ENCODE measurements around the gene LMBR1. TPM values are rescaled to one million over a fixed set of nuclear protein-coding genes. Genes with fewer than 3 reads are reported as not detected.
"Not testable (repeated sequence)": the region's sequence is repeated elsewhere in the genome, so short reads cannot be mapped to it uniquely, and the experiment has no call there.

The LMBR1 gene
- total RNA-seq, 4 donors from 2014 or later: 25.2 to 68.3 (median 38.4) TPM

- peaks cover 0 to 23% (median 0%) of the 10 kb centered on the region in 3 donors for H3K36me3 ChIP-seq
- no peak overlapping the region for H3K27ac ChIP-seq
- H3K4me3 ChIP-seq: no peak overlapping the region
- H3K4me1 ChIP-seq: no peaks in the 10 kb centered on the region
- intact Hi-C loops (cut with DNase I): no loop called here
- H3K9me3 ChIP-seq: peaks cover 0 to 14% (median under 1%) of the 10 kb centered on the region in 3 donors
- DNase-seq: no peak
- TF ChIP-seq CTCF (IDR thresholded peaks at IDR 0.05) (no peak), POLR2A (IDR thresholded peaks at IDR 0.05) (no peak)
- 27 to 78% methylated on average over 1 of the region's 1 CpG for WGBS, 2 donors
- no peaks in the 10 kb centered on the region for H3K27me3 ChIP-seq
Measured at GRCh38 chr7:156865493-156865892, 27.5 kb downstream of the LMBR1 start.

- Histone ChIP-seq H3K36me3 (peaks cover 0 to 36% (median 0%) of the 10 kb centered on the region in 3 donors), H3K9me3 (peaks cover 0 to 14% (median 3%) of the 10 kb centered on the region in 3 donors)
- 94 to 100% methylated on average over 1 to 2 of the region's 2 CpGs for WGBS, 2 donors
- H3K4me1 ChIP-seq; intact Hi-C loops (cut with DNase I); H3K27ac ChIP-seq; H3K27me3 ChIP-seq; DNase-seq; H3K4me3 ChIP-seq: not testable (repeated sequence)
Measured at GRCh38 chr7:156862022-156862421, 31.0 kb downstream of the LMBR1 start.

- Histone ChIP-seq H3K36me3 (peaks cover 0 to 36% (median 0%) of the 10 kb centered on the region in 3 donors), H3K9me3 (peaks cover 0 to 14% (median 3%) of the 10 kb centered on the region in 3 donors), H3K27me3 (no peaks in the 10 kb centered on the region), H3K4me1 (no peaks in the 10 kb centered on the region), H3K4me3 (no peak overlapping the region), H3K27ac (no peak overlapping the region)
- intact Hi-C loops (cut with DNase I): no loop called here
- 92 to 95% methylated on average over 2 of the region's 2 CpGs for WGBS, 2 donors
- no peak for DNase-seq
- TF ChIP-seq CTCF (IDR thresholded peaks at IDR 0.05): no peak
- TF ChIP-seq POLR2A (IDR thresholded peaks at IDR 0.05): no peak
Measured at GRCh38 chr7:156861212-156861611, 31.8 kb downstream of the LMBR1 start.

- Histone ChIP-seq H3K36me3 (peaks cover 0 to 36% (median 0%) of the 10 kb centered on the region in 3 donors), H3K9me3 (peaks cover 0 to 22% (median 3%) of the 10 kb centered on the region in 3 donors)
- DNase-seq; intact Hi-C loops (cut with DNase I); H3K27ac ChIP-seq; H3K4me1 ChIP-seq; H3K4me3 ChIP-seq; H3K27me3 ChIP-seq: not testable (repeated sequence)
- WGBS, 2 donors: 92 to 98% methylated on average over 8 of the region's 8 CpGs
Measured at GRCh38 chr7:156860099-156860498, 32.9 kb downstream of the LMBR1 start.

GRCh38 chr7:156858523-156858922 is 34.5 kb downstream of the LMBR1 start:
- intact Hi-C loops (cut with DNase I): no loop called here
- DNase-seq: no peak
- no peaks in the 10 kb centered on the region for H3K4me1 ChIP-seq
- H3K27me3 ChIP-seq: no peaks in the 10 kb centered on the region
- no peak for TF ChIP-seq CTCF (IDR thresholded peaks at IDR 0.05)
- TF ChIP-seq POLR2A (IDR thresholded peaks at IDR 0.05): no peak
- peaks cover 0 to 30% (median 10%) of the 10 kb centered on the region in 3 donors for H3K9me3 ChIP-seq
- no peak overlapping the region for H3K4me3 ChIP-seq
- H3K27ac ChIP-seq: no peak overlapping the region
- peaks cover 0 to 36% (median 0%) of the 10 kb centered on the region in 3 donors for H3K36me3 ChIP-seq

GRCh38 chr7:156857757-156858156 is 35.2 kb downstream of the LMBR1 start:
- Histone ChIP-seq H3K36me3 (peaks cover 0 to 36% (median 0%) of the 10 kb centered on the region in 3 donors), H3K9me3 (peaks cover 0 to 30% (median 10%) of the 10 kb centered on the region in 3 donors), H3K27me3 (no peaks in the 10 kb centered on the region), H3K4me1 (no peaks in the 10 kb centered on the region), H3K4me3 (no peak overlapping the region), H3K27ac (no peak overlapping the region)
- TF ChIP-seq CTCF (IDR thresholded peaks at IDR 0.05) (no peak), POLR2A (IDR thresholded peaks at IDR 0.05) (no peak)
- intact Hi-C loops (cut with DNase I): no loop called here
- DNase-seq: no peak
- 78 to 95% methylated on average over 1 of the region's 1 CpG for WGBS, 2 donors

Measured in esophagus squamous epithelium (tissue), 5 donors.